ENCODE measurements around the gene HOXC5. TPM values are rescaled to one million over a fixed set of nuclear protein-coding genes. Genes with fewer than 3 reads are reported as not detected.
A peak's percentile ranks its signal among the peaks of the same experiment; 100 is the strongest.

The HOXC5 gene
- total RNA-seq, 2 experiments from 2014 or later: not detected

- intact Hi-C loops (cut with micrococcal nuclease; ENCODE audit: unreplicated experiment): no loop called here
- POLR2A ChIA-PET: no interaction called here
- BruUV-seq (replicated peaks): no TSS peak
These were observed 16.3 kb downstream of the HOXC5 start for GRCh38 chr12:54049108-54049507.

GRCh38 chr12:54050482-54050810, 17.6 kb downstream of the HOXC5 start:
- Histone ChIP-seq H3K27ac (ENCODE audit: low read depth, low read length, poor library complexity, severe bottlenecking) (no peak overlapping the region), H3K4me1 (ENCODE audit: insufficient read depth, low read length, poor library complexity, severe bottlenecking) (peaks cover 29% of the 10 kb centered on the region), H4K20me1 (ENCODE audit: insufficient read depth, low read length) (0 out of 2 replicates have a peak, but pooled peaks cover 2% of the 10 kb centered on the region), H3K36me3 (ENCODE audit: insufficient read depth, low read length) (no peaks in the 10 kb centered on the region), H3K79me2 (ENCODE audit: insufficient read depth, low read depth, low read length) (peaks cover 15% of the 10 kb centered on the region), H3K4me3 (ENCODE audit: low read depth, low read length, poor library complexity, severe bottlenecking) (no peak overlapping the region), H3K4me2 (ENCODE audit: low read length) (no peak overlapping the region), H2AFZ (ENCODE audit: low read length) (no peak overlapping the region), H3K9me3 (ENCODE audit: low read length) (no peaks in the 10 kb centered on the region), H3K9me2 (ENCODE audit: insufficient read depth, low read length) (no peaks in the 10 kb centered on the region)
- POLR2A ChIA-PET: interaction anchor here (0.7 to 1.5 kb wide), 4 partner anchors 9 to 145 kb away, joined by 3 to 5 read pairs (median 4); no protein-coding TSS in a partner anchor
- intact Hi-C loops (cut with micrococcal nuclease; ENCODE audit: unreplicated experiment): no loop called here
- BruUV-seq (replicated peaks): no TSS peak
- no peak for DNase-seq (ENCODE audit: low spot score)
- TF ChIP-seq CTCF (conservative IDR thresholded peaks at IDR 0.05; ENCODE audit: low read length) (no peak), EZH2phosphoT487 (IDR thresholded peaks at IDR 0.05; ENCODE audit: borderline replicate concordance, low read depth, low read length) (no peak)
- CTCF ChIA-PET (ENCODE audit: unreplicated experiment): interaction anchor here (0.6 to 0.9 kb wide), 2 partner anchors 117 to 155 kb away, joined by 4 read pairs; no protein-coding TSS in a partner anchor

More at GRCh38 chr12:54049108-54049507, 16.3 kb downstream of the HOXC5 start:
- CTCF ChIA-PET (ENCODE audit: unreplicated experiment): no interaction called here
- Histone ChIP-seq H3K4me1 (ENCODE audit: insufficient read depth, low read length, poor library complexity, severe bottlenecking) (peaks cover 31% of the 10 kb centered on the region), H3K9me3 (ENCODE audit: low read length) (no peaks in the 10 kb centered on the region), H3K79me2 (ENCODE audit: insufficient read depth, low read depth, low read length) (peaks cover 4% of the 10 kb centered on the region; the same call in 1 of the 2 replicates), H3K27ac (ENCODE audit: low read depth, low read length, poor library complexity, severe bottlenecking) (no peak overlapping the region), H3K4me3 (ENCODE audit: low read depth, low read length, poor library complexity, severe bottlenecking) (no peak overlapping the region), H3K4me2 (ENCODE audit: low read length) (no peak overlapping the region), H2AFZ (ENCODE audit: low read length) (no peak overlapping the region), H3K36me3 (ENCODE audit: insufficient read depth, low read length) (no peaks in the 10 kb centered on the region), H4K20me1 (ENCODE audit: insufficient read depth, low read length) (no peaks in the 10 kb centered on the region), H3K9me2 (ENCODE audit: insufficient read depth, low read length) (no peaks in the 10 kb centered on the region)
- TF ChIP-seq EZH2phosphoT487 (IDR thresholded peaks at IDR 0.05; ENCODE audit: borderline replicate concordance, low read depth, low read length) (no peak), CTCF (conservative IDR thresholded peaks at IDR 0.05; ENCODE audit: low read length) (no peak)
- no peak for DNase-seq (ENCODE audit: low spot score)

- POLR2A ChIA-PET: interaction anchor here (0.7 to 1.5 kb wide), 2 partner anchors 15 to 16 kb away, joined by 3 to 5 read pairs; no protein-coding TSS in a partner anchor
- intact Hi-C loops (cut with micrococcal nuclease; ENCODE audit: unreplicated experiment): no loop called here
- no TSS peak for BruUV-seq (replicated peaks)
- TF ChIP-seq EZH2phosphoT487 (IDR thresholded peaks at IDR 0.05; ENCODE audit: borderline replicate concordance, low read depth, low read length) (no peak), CTCF (conservative IDR thresholded peaks at IDR 0.05; ENCODE audit: low read length) (no peak)
- H4K20me1 ChIP-seq (ENCODE audit: insufficient read depth, low read length): 0 out of 2 replicates have a peak, but pooled peaks cover 4% of the 10 kb centered on the region
- no peak overlapping the region for H3K4me3 ChIP-seq (ENCODE audit: low read depth, low read length, poor library complexity, severe bottlenecking)
- H2AFZ ChIP-seq (ENCODE audit: low read length): peak overlapping the region; percentile 40
- CTCF ChIA-PET (ENCODE audit: unreplicated experiment): interaction anchor here (0.6 to 0.9 kb wide), 2 partner anchors 117 to 154 kb away, joined by 4 read pairs; no protein-coding TSS in a partner anchor
- 0 out of 2 replicates have a peak overlapping the region, but pooled peaks have one; percentile 24 for H3K4me2 ChIP-seq (ENCODE audit: low read length)
- no peak overlapping the region for H3K27ac ChIP-seq (ENCODE audit: low read depth, low read length, poor library complexity, severe bottlenecking)
- peaks cover 4% of the 10 kb centered on the region; the same call in 1 of the 2 replicates for H3K36me3 ChIP-seq (ENCODE audit: insufficient read depth, low read length)
- peaks cover 37% of the 10 kb centered on the region for H3K4me1 ChIP-seq (ENCODE audit: insufficient read depth, low read length, poor library complexity, severe bottlenecking)
- H3K9me3 ChIP-seq (ENCODE audit: low read length): no peaks in the 10 kb centered on the region
- DNase-seq (ENCODE audit: low spot score): no peak
- H3K79me2 ChIP-seq (ENCODE audit: insufficient read depth, low read depth, low read length): peaks cover 21% of the 10 kb centered on the region
- H3K9me2 ChIP-seq (ENCODE audit: insufficient read depth, low read length): no peaks in the 10 kb centered on the region
These were observed 18.4 kb downstream of the HOXC5 start for GRCh38 chr12:54051026-54051842.

All from OCI-LY7 (cell line).